Measurements from ENCODE around the gene INTU. TPM values are rescaled to one million over a fixed set of nuclear protein-coding genes. Genes with fewer than 3 reads are reported as not detected.

INTU gene
- total and polyA plus RNA-seq, 9 of the 15 experiments (the other 6 are each of a cell fraction or from before 2014, with no cell fraction given), result 1.5 to 8.9 (median 3.9) TPM

GRCh38 chr4:127630152-127630551, 2.6 kb upstream of the INTU start (continued):
- peak; percentile 97 for TF ChIP-seq IRF9 (tag; IDR thresholded peaks at IDR 0.05)
- no peak for TF ChIP-seq ZNF24 (IDR thresholded peaks at IDR 0.05)
- peak; percentile 95 for TF ChIP-seq MECOM (CRISPR knock-in tag; IDR thresholded peaks at IDR 0.05)
- peak; percentile 82; the same call in 1 of the 2 replicates for TF ChIP-seq ZNF212 (CRISPR knock-in tag; IDR thresholded peaks at IDR 0.05)
- TF ChIP-seq, protein P1, sequence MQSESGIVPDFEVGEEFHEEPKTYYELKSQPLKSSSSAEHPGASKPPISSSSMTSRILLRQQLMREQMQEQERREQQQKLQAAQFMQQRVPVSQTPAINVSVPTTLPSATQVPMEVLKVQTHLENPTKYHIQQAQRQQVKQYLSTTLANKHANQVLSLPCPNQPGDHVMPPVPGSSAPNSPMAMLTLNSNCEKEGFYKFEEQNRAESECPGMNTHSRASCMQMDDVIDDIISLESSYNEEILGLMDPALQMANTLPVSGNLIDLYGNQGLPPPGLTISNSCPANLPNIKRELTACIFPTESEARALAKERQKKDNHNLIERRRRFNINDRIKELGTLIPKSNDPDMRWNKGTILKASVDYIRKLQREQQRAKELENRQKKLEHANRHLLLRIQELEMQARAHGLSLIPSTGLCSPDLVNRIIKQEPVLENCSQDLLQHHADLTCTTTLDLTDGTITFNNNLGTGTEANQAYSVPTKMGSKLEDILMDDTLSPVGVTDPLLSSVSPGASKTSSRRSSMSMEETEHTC (IDR thresholded peaks at IDR 0.05), result no peak
- no peak for TF ChIP-seq NFRKB (IDR thresholded peaks at IDR 0.05; ENCODE audit: low read depth)
- TF ChIP-seq ZKSCAN8 (CRISPR knock-in tag; IDR thresholded peaks at IDR 0.05), result no peak
- TF ChIP-seq KLF1 (tag; IDR thresholded peaks at IDR 0.05), result peak; percentile 51; the same call in 1 of the 2 replicates
- TF ChIP-seq EHMT2 (IDR thresholded peaks at IDR 0.05), result no peak
- TF ChIP-seq PHF21A (IDR thresholded peaks at IDR 0.05; ENCODE audit: borderline replicate concordance, low read depth), result no peak
- no peak for TF ChIP-seq MEF2A (IDR thresholded peaks at IDR 0.05; ENCODE audit: control insufficient read depth, low read depth, low read length)
- TF ChIP-seq HINFP (tag; conservative IDR thresholded peaks at IDR 0.05; ENCODE audit: low read depth), result peak; percentile 77
- TF ChIP-seq GTF2A2 (tag; IDR thresholded peaks at IDR 0.05), result peak; percentile 94
- TF ChIP-seq KDM2B (CRISPR knock-in tag; IDR thresholded peaks at IDR 0.05), result no peak
- TF ChIP-seq ZNF133 (CRISPR knock-in tag; IDR thresholded peaks at IDR 0.05), result 0 out of 2 replicates have a peak, but pooled peaks have one; percentile 56
- TF ChIP-seq JUND (IDR thresholded peaks at IDR 0.05; ENCODE audit: borderline replicate concordance, low read depth, low read length), result no peak
- peak; percentile 43; the same call in 1 of the 3 replicates for TF ChIP-seq JUND (tag; IDR thresholded peaks at IDR 0.05; ENCODE audit: borderline replicate concordance, low read depth, low read length)
- no peak for TF ChIP-seq AFF1 (IDR thresholded peaks at IDR 0.05; ENCODE audit: low read depth in 1 of 2, partially characterized antibody in 2 of 2)
- no peak for TF ChIP-seq MYC (IDR thresholded peaks at IDR 0.05; ENCODE audit: low read depth, low read length)
- TF ChIP-seq MYC (CRISPR knock-in tag; IDR thresholded peaks at IDR 0.05; ENCODE audit: borderline replicate concordance, low read depth), result 0 out of 2 replicates have a peak, but pooled peaks have one; percentile 56
- no peak for TF ChIP-seq NR2C1 (IDR thresholded peaks at IDR 0.05)
- peak; percentile 86 for TF ChIP-seq NR2C1 (tag; IDR thresholded peaks at IDR 0.05)
